ENCODE measurements around the gene TMC4. TPM values are rescaled to one million over a fixed set of nuclear protein-coding genes. Genes with fewer than 3 reads are reported as not detected.

TMC4 gene
- total RNA-seq, 4 donors from 2014 or later, result 42.6 to 91.7 (median 68.5) TPM

DNA sequence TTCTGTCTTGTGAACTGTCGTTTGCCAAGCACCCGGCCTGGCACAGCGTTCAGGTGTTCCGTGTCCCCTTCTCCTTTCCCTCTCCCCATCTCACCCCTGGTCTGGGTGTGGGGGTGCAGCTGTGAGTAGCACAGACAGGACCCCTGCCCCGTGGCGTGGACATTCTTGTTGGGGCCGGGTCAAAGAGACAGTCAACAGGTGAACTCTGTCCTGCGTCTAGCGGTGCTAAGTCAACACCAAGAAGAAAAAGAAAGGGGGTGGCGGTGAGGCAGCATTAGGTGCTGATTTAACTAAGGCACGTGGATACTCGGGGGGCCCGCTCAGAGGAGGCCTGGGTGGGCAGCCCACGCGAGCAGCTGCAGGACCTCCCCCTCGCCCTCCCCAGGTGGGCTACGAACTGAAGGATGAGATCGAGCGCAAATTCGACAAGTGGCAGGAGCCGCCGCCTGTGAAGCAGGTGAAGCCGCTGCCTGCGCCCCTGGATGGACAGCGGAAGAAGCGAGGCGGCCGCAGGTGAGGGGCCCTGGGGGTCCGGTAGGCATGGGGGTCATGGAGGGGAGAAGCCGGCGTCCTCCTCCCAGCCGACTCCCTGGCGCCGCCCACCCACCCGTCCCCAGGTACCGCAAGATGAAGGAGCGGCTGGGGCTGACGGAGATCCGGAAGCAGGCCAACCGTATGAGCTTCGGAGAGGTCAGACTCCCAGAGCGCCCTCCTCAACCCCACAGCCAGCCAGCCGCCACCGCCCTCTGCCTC lies 45.1 kb downstream of the TMC4 start:
- WGBS, 2 donors, result 93 to 95% methylated on average over 32 to 39 of the region's 44 CpGs
- Histone ChIP-seq H3K9me3 (no peaks in the 10 kb centered on the region), H3K27ac (no peak overlapping the region), H3K27me3 (no peaks in the 10 kb centered on the region), H3K4me1 (no peaks in the 10 kb centered on the region), H3K36me3 (peaks cover 75 to 76% of the 10 kb centered on the region in 2 donors), H3K4me3 (replicated peaks in 1 of 3) (no peak overlapping the region)
- DNase-seq, result no peak
- intact Hi-C loops (cut with DNase I), result no loop called here
- no peak for TF ChIP-seq POLR2A (IDR thresholded peaks at IDR 0.05)
- TF ChIP-seq, protein P1, sequence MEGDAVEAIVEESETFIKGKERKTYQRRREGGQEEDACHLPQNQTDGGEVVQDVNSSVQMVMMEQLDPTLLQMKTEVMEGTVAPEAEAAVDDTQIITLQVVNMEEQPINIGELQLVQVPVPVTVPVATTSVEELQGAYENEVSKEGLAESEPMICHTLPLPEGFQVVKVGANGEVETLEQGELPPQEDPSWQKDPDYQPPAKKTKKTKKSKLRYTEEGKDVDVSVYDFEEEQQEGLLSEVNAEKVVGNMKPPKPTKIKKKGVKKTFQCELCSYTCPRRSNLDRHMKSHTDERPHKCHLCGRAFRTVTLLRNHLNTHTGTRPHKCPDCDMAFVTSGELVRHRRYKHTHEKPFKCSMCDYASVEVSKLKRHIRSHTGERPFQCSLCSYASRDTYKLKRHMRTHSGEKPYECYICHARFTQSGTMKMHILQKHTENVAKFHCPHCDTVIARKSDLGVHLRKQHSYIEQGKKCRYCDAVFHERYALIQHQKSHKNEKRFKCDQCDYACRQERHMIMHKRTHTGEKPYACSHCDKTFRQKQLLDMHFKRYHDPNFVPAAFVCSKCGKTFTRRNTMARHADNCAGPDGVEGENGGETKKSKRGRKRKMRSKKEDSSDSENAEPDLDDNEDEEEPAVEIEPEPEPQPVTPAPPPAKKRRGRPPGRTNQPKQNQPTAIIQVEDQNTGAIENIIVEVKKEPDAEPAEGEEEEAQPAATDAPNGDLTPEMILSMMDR (IDR thresholded peaks at IDR 0.05), result no peak

DNA sequence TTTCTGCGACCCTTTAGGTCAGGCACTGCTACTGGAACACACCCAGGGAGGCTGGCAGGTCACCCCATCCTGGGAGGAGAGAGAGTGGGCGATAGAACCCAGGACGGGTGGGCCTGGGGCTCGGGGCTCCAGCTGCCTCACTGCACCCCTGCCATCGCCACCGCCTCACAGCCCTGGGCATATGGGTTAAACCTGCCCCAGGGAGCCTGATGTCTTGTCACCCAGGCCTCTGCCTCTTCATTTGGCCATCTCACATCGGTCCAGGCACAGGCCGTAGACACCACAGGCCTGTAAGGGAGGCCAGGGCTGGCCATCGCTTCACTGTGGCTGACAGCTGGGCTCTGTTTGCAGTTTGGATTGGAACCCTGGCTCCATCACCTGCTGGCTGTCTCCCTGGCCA lies 47.2 kb downstream of the TMC4 start:
- TF ChIP-seq, protein P1 (IDR thresholded peaks at IDR 0.05), result no peak
- TF ChIP-seq POLR2A (IDR thresholded peaks at IDR 0.05), result no peak
- H3K9me3 ChIP-seq, result no peaks in the 10 kb centered on the region
- no peaks in the 10 kb centered on the region for H3K4me1 ChIP-seq
- WGBS, 2 donors, result 91 to 95% methylated on average over 6 to 9 of the region's 9 CpGs
- no peaks in the 10 kb centered on the region for H3K27me3 ChIP-seq
- peaks cover 80 to 81% of the 10 kb centered on the region in 2 donors for H3K36me3 ChIP-seq
- H3K4me3 ChIP-seq (replicated peaks in 1 of 3), result no peak overlapping the region
- no peak for DNase-seq
- intact Hi-C loops (cut with DNase I), result no loop called here
- no peak overlapping the region for H3K27ac ChIP-seq

DNA sequence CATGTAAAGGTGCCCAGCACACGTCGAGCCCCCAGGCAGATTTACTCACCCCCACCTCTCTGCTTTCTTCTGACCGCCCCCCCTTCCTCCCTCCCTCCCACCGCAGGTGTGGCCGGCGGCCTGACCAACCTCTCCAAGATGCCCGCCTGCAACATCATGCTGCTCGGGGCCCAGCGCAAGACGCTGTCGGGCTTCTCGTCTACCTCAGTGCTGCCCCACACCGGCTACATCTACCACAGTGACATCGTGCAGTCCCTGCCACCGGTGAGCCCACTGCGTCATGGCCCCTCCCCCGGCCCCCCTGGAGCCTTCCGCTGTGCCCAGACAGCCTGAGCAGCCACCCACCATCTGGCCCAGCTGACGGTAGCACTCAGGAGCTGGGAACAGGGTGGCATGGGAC lies 48.6 kb downstream of the TMC4 start:
- no peak for TF ChIP-seq POLR2A (IDR thresholded peaks at IDR 0.05)
- TF ChIP-seq, protein P1 (IDR thresholded peaks at IDR 0.05), result no peak
- no peaks in the 10 kb centered on the region for H3K4me1 ChIP-seq
- H3K36me3 ChIP-seq, result peaks cover 82 to 85% of the 10 kb centered on the region in 2 donors
- no peaks in the 10 kb centered on the region for H3K9me3 ChIP-seq
- no peaks in the 10 kb centered on the region for H3K27me3 ChIP-seq
- 95% methylated on average over 18 to 19 of the region's 19 CpGs for WGBS, 2 donors
- no peak overlapping the region for H3K27ac ChIP-seq
- H3K4me3 ChIP-seq (replicated peaks in 1 of 3), result no peak overlapping the region
- intact Hi-C loops (cut with DNase I), result no loop called here
- DNase-seq, result no peak

DNA sequence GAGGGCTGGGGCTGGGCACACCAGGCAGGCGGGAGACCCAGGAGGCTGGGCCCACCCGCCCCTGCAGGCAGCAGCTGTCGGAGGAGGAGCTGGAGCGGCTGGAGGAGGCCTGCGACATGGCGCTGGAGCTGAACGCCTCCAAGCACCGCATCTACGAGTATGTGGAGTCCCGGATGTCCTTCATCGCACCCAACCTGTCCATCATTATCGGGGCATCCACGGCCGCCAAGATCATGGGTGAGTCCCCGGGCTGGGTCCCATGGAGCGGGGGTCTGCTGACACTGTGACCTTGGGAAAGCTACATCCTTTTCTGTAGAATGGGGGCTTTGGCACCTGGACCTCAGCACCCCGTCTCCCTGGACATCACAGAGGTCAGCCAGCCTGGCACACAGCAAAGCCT lies 49.3 kb downstream of the TMC4 start:
- intact Hi-C loops (cut with DNase I), result no loop called here
- Histone ChIP-seq H3K27me3 (no peaks in the 10 kb centered on the region), H3K36me3 (peaks cover 77 to 80% of the 10 kb centered on the region in 2 donors), H3K9me3 (no peaks in the 10 kb centered on the region), H3K4me3 (replicated peaks in 1 of 3) (no peak overlapping the region), H3K4me1 (no peaks in the 10 kb centered on the region), H3K27ac (no peak overlapping the region)
- DNase-seq, result no peak
- no peak for TF ChIP-seq POLR2A (IDR thresholded peaks at IDR 0.05)
- TF ChIP-seq, protein P1 (IDR thresholded peaks at IDR 0.05), result no peak
- 94 to 98% methylated on average over 16 of the region's 17 CpGs for WGBS, 2 donors

DNA sequence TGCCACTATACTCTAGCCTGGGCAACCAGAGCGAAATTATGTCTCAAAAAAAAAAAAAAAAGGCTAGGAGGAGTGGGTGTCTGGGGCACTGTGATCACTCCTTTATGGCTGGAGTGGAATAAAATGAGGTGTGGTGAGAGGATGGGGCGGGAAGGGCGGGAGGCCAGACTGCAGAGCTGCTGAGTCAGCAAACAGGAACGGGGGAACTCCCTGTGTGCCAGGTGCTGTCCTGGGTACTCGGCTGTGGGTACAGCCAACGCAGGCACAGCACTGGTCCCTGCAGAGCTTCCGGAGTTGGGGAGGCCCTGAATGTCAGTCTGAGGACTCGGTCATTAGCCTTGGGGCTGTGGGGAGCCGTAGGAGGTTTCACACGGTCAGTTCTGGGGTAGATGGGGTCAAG lies 51.7 kb downstream of the TMC4 start:
- Histone ChIP-seq H3K4me1 (peaks cover 5 to 10% of the 10 kb centered on the region in 2 donors), H3K36me3 (peaks cover 53 to 62% of the 10 kb centered on the region in 2 donors), H3K27me3 (no peaks in the 10 kb centered on the region), H3K4me3 (replicated peaks in 1 of 3) (no peak overlapping the region), H3K27ac (no peak overlapping the region), H3K9me3 (no peaks in the 10 kb centered on the region)
- no peak for DNase-seq
- 90 to 97% methylated on average over 10 of the region's 10 CpGs for WGBS, 2 donors
- TF ChIP-seq, protein P1 (IDR thresholded peaks at IDR 0.05), result no peak
- TF ChIP-seq POLR2A (IDR thresholded peaks at IDR 0.05), result no peak
- intact Hi-C loops (cut with DNase I), result no loop called here

Measured in thyroid gland (tissue), 4 donors.